Measurements from ENCODE around the gene C20orf202.
"Not testable (repeated sequence)": the region's sequence is repeated elsewhere in the genome, so short reads cannot be mapped to it uniquely, and the experiment has no call there.

Gene C20orf202

GRCh38 chr20:1207293-1207878 lies 4.1 kb downstream of the C20orf202 start:
- no peak for DNase-seq (ENCODE audit: low read depth in 2 of 2, low spot score in 1 of 2)

- no peak for DNase-seq (ENCODE audit: low read depth in 2 of 2, low spot score in 1 of 2)
Observed at GRCh38 chr20:1209447-1210387, 6.5 kb downstream of the C20orf202 start.

- DNase-seq (ENCODE audit: low read depth in 2 of 2, low spot score in 1 of 2) = no peak
Observed at GRCh38 chr20:1210501-1210900, 7.2 kb downstream of the C20orf202 start.

- no peak for DNase-seq (ENCODE audit: low read depth in 2 of 2, low spot score in 1 of 2)
Observed at GRCh38 chr20:1212023-1212422, 8.8 kb downstream of the C20orf202 start.

- peak; percentile 37 to 39 for DNase-seq (ENCODE audit: low read depth in 2 of 2, low spot score in 1 of 2)
Observed at GRCh38 chr20:1212607-1213396, 9.5 kb downstream of the C20orf202 start.

- no peak for DNase-seq (ENCODE audit: low read depth in 2 of 2, low spot score in 1 of 2)
Observed at GRCh38 chr20:1214838-1215261, 11.6 kb downstream of the C20orf202 start.

- DNase-seq (ENCODE audit: low read depth in 2 of 2, low spot score in 1 of 2) = no peak
Observed at GRCh38 chr20:1215386-1216170, 12.3 kb downstream of the C20orf202 start.

- DNase-seq (ENCODE audit: low read depth in 2 of 2, low spot score in 1 of 2) = not testable (repeated sequence)
Observed at GRCh38 chr20:1216527-1217427, 13.5 kb downstream of the C20orf202 start.

GRCh38 chr20:1222750-1223149 lies 19.5 kb downstream of the C20orf202 start:
- DNase-seq (ENCODE audit: low read depth in 2 of 2, low spot score in 1 of 2) = not testable (repeated sequence)

- DNase-seq (ENCODE audit: low read depth in 2 of 2, low spot score in 1 of 2) = no peak
Observed at GRCh38 chr20:1224205-1224890, 21.1 kb downstream of the C20orf202 start.

- DNase-seq (ENCODE audit: low read depth in 2 of 2, low spot score in 1 of 2) = no peak
Observed at GRCh38 chr20:1225263-1225782, 22.1 kb downstream of the C20orf202 start.

- peak; percentile 57 to 78 for DNase-seq (ENCODE audit: low read depth in 2 of 2, low spot score in 1 of 2)
Observed at GRCh38 chr20:1225783-1226654, 22.8 kb downstream of the C20orf202 start, which contains the start of gene RAD21L1. Gene RAD21L1 (plus strand): TSS chr20:1226044. CDS start chr20:1228454, 2,410 bp downstream.

GRCh38 chr20:1229541-1229940 lies 26.3 kb downstream of the C20orf202 start:
- no peak for DNase-seq (ENCODE audit: low read depth in 2 of 2, low spot score in 1 of 2)

- DNase-seq (ENCODE audit: low read depth in 2 of 2, low spot score in 1 of 2) = no peak
Observed at GRCh38 chr20:1232286-1233111, 29.2 kb downstream of the C20orf202 start.

- DNase-seq (ENCODE audit: low read depth in 2 of 2, low spot score in 1 of 2) = no peak
Observed at GRCh38 chr20:1240549-1240948, 37.3 kb downstream of the C20orf202 start.

GRCh38 chr20:1241456-1241855 lies 38.2 kb downstream of the C20orf202 start:
- DNase-seq (ENCODE audit: low read depth in 2 of 2, low spot score in 1 of 2) = no peak

GRCh38 chr20:1242099-1242498 lies 38.8 kb downstream of the C20orf202 start:
- DNase-seq (ENCODE audit: low read depth in 2 of 2, low spot score in 1 of 2) = no peak

All from stimulated activated CD8-positive, alpha-beta memory T cell treated with anti-CD3 and anti-CD28 coated beads, Interleukin-4, amount 100 ng/mL, for 1 hour (primary cell).